ENCODE measurements around the gene BIRC3. TPM values are rescaled to one million over a fixed set of nuclear protein-coding genes. Genes with fewer than 3 reads are reported as not detected.
A peak's percentile ranks its signal among the peaks of the same experiment; 100 is the strongest.

Gene BIRC3
- total RNA-seq, 1 experiment from 2014 or later, result 65.4 TPM

DNA sequence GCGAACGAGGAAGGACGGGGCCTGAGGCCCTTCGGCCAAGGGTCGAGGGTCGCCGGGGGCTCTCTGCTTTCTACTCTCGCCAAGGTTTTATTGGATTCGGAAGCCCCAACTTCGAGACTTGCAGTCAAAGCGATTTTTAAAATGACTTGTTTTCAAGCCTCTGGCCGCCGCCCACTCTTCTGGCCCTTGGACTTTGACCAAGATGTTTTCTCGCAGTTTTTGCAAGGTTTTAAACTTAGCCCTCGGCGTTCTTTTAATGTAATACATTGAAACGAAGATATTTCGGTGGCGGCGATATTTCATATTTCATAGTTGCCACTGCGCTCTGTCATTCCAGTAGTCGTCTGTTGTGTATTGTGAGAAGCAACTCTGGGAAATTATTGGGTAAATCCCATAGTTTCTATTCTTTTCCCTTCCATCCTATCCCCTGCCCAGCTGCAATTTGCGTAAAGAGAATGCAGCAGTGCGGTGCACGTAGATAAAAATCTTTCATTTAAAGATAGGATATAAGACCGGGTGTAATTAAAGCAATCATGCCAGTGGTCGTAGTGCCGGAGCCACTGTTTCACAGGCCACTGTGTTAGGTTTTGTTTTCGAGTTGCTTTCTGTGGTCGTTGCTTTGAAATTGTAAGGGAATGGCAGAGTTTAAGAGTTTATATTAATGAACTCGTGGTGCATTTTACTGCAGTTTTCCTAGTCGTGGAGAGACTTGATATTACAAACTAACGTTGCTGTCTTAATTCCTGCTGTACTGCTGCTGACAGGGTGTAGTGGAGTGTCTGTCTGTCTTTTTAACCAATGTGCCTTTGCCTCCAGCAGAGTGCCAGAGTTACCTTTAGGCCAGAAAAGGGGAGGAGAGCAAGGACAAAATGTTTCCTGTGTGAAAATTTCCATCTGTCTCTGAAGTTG lies 30.4 kb downstream of the BIRC3 start:
- peak overlapping the region; percentile 100 for H3K27ac ChIP-seq (ENCODE audit: low read length)
- intact Hi-C loops (cut with micrococcal nuclease; ENCODE audit: unreplicated experiment), result no loop called here
- DNase-seq (ENCODE audit: low read depth, low spot score), result no peak
- no peaks in the 10 kb centered on the region for H3K27me3 ChIP-seq (ENCODE audit: control insufficient read depth, insufficient read depth, low read length)
- CTCF ChIA-PET, result interaction anchor here (0.7 kb wide), 1 partner anchor 488 kb away, joined by 12 read pairs; no protein-coding TSS in a partner anchor
- no peaks in the 10 kb centered on the region for H3K9me3 ChIP-seq (ENCODE audit: control insufficient read depth, insufficient read depth, low read depth, low read length)
- peak; percentile 0; the same call in 1 of the 2 replicates for ATAC-seq
- TF ChIP-seq, protein P1, sequence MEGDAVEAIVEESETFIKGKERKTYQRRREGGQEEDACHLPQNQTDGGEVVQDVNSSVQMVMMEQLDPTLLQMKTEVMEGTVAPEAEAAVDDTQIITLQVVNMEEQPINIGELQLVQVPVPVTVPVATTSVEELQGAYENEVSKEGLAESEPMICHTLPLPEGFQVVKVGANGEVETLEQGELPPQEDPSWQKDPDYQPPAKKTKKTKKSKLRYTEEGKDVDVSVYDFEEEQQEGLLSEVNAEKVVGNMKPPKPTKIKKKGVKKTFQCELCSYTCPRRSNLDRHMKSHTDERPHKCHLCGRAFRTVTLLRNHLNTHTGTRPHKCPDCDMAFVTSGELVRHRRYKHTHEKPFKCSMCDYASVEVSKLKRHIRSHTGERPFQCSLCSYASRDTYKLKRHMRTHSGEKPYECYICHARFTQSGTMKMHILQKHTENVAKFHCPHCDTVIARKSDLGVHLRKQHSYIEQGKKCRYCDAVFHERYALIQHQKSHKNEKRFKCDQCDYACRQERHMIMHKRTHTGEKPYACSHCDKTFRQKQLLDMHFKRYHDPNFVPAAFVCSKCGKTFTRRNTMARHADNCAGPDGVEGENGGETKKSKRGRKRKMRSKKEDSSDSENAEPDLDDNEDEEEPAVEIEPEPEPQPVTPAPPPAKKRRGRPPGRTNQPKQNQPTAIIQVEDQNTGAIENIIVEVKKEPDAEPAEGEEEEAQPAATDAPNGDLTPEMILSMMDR (IDR thresholded peaks at IDR 0.05), result no peak
- TF ChIP-seq SIN3A (IDR thresholded peaks at IDR 0.05; ENCODE audit: borderline replicate concordance, insufficient read depth, low read depth, low read length), result no peak
- no peak for TF ChIP-seq TCF7L2 (IDR thresholded peaks at IDR 0.05; ENCODE audit: low read depth, low read length)
- TF ChIP-seq, protein P2, sequence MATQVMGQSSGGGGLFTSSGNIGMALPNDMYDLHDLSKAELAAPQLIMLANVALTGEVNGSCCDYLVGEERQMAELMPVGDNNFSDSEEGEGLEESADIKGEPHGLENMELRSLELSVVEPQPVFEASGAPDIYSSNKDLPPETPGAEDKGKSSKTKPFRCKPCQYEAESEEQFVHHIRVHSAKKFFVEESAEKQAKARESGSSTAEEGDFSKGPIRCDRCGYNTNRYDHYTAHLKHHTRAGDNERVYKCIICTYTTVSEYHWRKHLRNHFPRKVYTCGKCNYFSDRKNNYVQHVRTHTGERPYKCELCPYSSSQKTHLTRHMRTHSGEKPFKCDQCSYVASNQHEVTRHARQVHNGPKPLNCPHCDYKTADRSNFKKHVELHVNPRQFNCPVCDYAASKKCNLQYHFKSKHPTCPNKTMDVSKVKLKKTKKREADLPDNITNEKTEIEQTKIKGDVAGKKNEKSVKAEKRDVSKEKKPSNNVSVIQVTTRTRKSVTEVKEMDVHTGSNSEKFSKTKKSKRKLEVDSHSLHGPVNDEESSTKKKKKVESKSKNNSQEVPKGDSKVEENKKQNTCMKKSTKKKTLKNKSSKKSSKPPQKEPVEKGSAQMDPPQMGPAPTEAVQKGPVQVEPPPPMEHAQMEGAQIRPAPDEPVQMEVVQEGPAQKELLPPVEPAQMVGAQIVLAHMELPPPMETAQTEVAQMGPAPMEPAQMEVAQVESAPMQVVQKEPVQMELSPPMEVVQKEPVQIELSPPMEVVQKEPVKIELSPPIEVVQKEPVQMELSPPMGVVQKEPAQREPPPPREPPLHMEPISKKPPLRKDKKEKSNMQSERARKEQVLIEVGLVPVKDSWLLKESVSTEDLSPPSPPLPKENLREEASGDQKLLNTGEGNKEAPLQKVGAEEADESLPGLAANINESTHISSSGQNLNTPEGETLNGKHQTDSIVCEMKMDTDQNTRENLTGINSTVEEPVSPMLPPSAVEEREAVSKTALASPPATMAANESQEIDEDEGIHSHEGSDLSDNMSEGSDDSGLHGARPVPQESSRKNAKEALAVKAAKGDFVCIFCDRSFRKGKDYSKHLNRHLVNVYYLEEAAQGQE (IDR thresholded peaks at IDR 0.05; ENCODE audit: insufficient read depth in 1 of 2, low read depth in 2 of 2, low read length in 1 of 2), result no peak
- no peak for TF ChIP-seq POLR2AphosphoS5 (IDR thresholded peaks at IDR 0.05; ENCODE audit: low read depth, low read length)
- H3K4me1 ChIP-seq (ENCODE audit: control insufficient read depth, insufficient read depth, low read length), result peaks cover 47% of the 10 kb centered on the region
- H3K4me3 ChIP-seq (ENCODE audit: low read depth in 2 of 2, low read length in 2 of 2), result peak overlapping the region; percentile 82 to 94
- BruUV-seq (replicated peaks), result TSS peak; percentile 71
- peaks cover 23% of the 10 kb centered on the region for H3K36me3 ChIP-seq (ENCODE audit: control insufficient read depth, insufficient read depth, low read length)
- in situ Hi-C loops (cut with HindIII; ENCODE audit: low pct_unique_long_range_greater_than_20kb, low sequenced_read_pairs), result no loop called here
- POLR2A ChIA-PET, result no interaction called here

DNA sequence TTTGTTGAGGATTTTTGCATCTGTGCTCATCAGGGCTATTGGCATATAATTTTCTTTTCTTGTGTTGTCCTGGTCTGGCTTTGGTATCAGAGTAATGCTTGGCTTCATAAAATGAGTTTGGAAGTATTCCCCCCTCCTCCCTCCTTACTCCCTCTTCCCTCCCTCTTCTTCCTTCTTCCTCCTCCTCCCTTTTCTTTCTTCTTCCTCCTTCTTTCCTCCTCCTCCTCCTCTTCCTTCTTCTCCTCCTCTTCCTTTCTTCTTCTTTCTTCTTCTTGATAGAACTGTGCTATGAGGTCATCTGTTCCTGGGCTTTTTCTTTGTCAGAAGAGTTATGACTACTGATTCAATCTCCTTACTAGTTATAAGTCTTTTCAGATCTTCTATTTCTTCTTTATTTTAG lies 39.8 kb downstream of the BIRC3 start:
- Histone ChIP-seq H3K27ac (ENCODE audit: low read length) (no peak overlapping the region), H3K4me1 (ENCODE audit: control insufficient read depth, insufficient read depth, low read length) (no peaks in the 10 kb centered on the region; the same call in 1 of the 2 replicates), H3K36me3 (ENCODE audit: control insufficient read depth, insufficient read depth, low read length) (peaks cover 22% of the 10 kb centered on the region), H3K4me3 (ENCODE audit: low read depth in 2 of 2, low read length in 2 of 2) (no peak overlapping the region), H3K9me3 (ENCODE audit: control insufficient read depth, insufficient read depth, low read depth, low read length) (no peaks in the 10 kb centered on the region; the same call in 1 of the 2 replicates), H3K27me3 (ENCODE audit: control insufficient read depth, insufficient read depth, low read length) (no peaks in the 10 kb centered on the region)
- intact Hi-C loops (cut with micrococcal nuclease; ENCODE audit: unreplicated experiment) (no loop called here), in situ Hi-C loops (cut with HindIII; ENCODE audit: low pct_unique_long_range_greater_than_20kb, low sequenced_read_pairs) (no loop called here)
- POLR2A ChIA-PET, result no interaction called here
- CTCF ChIA-PET, result no interaction called here
- no peak for ATAC-seq
- BruUV-seq (replicated peaks), result no TSS peak
- TF ChIP-seq, protein P2 (IDR thresholded peaks at IDR 0.05; ENCODE audit: insufficient read depth in 1 of 2, low read depth in 2 of 2, low read length in 1 of 2), result no peak
- TF ChIP-seq, protein P1 (IDR thresholded peaks at IDR 0.05), result no peak
- no peak for TF ChIP-seq TCF7L2 (IDR thresholded peaks at IDR 0.05; ENCODE audit: low read depth, low read length)
- no peak for TF ChIP-seq SIN3A (IDR thresholded peaks at IDR 0.05; ENCODE audit: borderline replicate concordance, insufficient read depth, low read depth, low read length)
- TF ChIP-seq POLR2AphosphoS5 (IDR thresholded peaks at IDR 0.05; ENCODE audit: low read depth, low read length), result no peak
- DNase-seq (ENCODE audit: low read depth, low spot score), result no peak
